Spleen (tissue), 11 donors: ENCODE data around the gene RNF128. TPM values are rescaled to one million over a fixed set of nuclear protein-coding genes. Genes with fewer than 3 reads are reported as not detected.

Experiments
- DNase-seq: peaks from one replicate; pipeline ENCODE4 v3.0.0-alpha.2; 2020
- H3K27ac ChIP-seq, 8 donors: fragments of 200-600 bp; sonication (generic) in 7 of 8; 1 replicate in 4 of 8; 2 replicates in 4 of 8; pipeline versions ENCODE4 v1.5.0 to v1.8.0; 2016 to 2021; ENCODE audit warnings: inconsistent platforms in 4 of 8, mild to moderate bottlenecking in 4 of 8, moderate library complexity in 1 of 8
- H3K27me3 ChIP-seq, 7 donors: fragments of 200-600 bp; sonication (generic) in 6 of 7; replicated peaks in 1 of 7; 1 replicate in 4 of 7; 2 replicates in 3 of 7; pipeline versions ENCODE4 v1.5.0 to v1.8.0; 2016 to 2021; ENCODE audit warnings: inconsistent platforms in 3 of 7, mild to moderate bottlenecking in 1 of 7
- H3K36me3 ChIP-seq, 6 donors: fragments of 200-600 bp; sonication (generic) in 5 of 6; 1 replicate in 4 of 6; 2 replicates in 2 of 6; pipeline versions ENCODE4 v1.5.0 to v1.8.0; 2016 to 2021; ENCODE audit warnings: inconsistent platforms in 2 of 6
- H3K4me1 ChIP-seq, 6 donors: fragments of 200-600 bp; sonication (generic) in 5 of 6; 1 replicate in 3 of 6; 2 replicates in 3 of 6; pipeline versions ENCODE4 v1.5.0 to v1.8.0; 2016 to 2021; ENCODE audit warnings: inconsistent platforms in 3 of 6
- H3K4me3 ChIP-seq, 8 donors: fragments of 200-600 bp; sonication (generic) in 7 of 8; 1 replicate in 4 of 8; 2 replicates in 4 of 8; pipeline versions ENCODE4 v1.5.0 to v1.8.0; 2016 to 2021; ENCODE audit warnings: inconsistent platforms in 4 of 8, mild to moderate bottlenecking in 4 of 8, moderate library complexity in 2 of 8
- H3K9me3 ChIP-seq, 8 donors: fragments of 200-600 bp; sonication (generic) in 7 of 8; 1 replicate in 4 of 8; 2 replicates in 4 of 8; pipeline versions ENCODE4 v1.5.0 to v1.8.0; 2016 to 2021; ENCODE audit warnings: inconsistent platforms in 4 of 8
- POLR2A ChIP-seq, 3 donors: fragments of 450-650 bp; IDR thresholded peaks; one replicate each; pipeline ENCODE4 v1.5.1; 2017; ENCODE audit warnings: antibody characterized with exemption in 3 of 3, mild to moderate bottlenecking in 1 of 3
- POLR2AphosphoS5 ChIP-seq, 3 donors: sonication (generic); formaldehyde crosslinking; IDR thresholded peaks; one replicate each; pipeline ENCODE4 v1.5.1; 2017; ENCODE audit warnings: antibody characterized with exemption in 3 of 3
- WGBS, 5 donors: extraction: QIAGEN DNeasy Blood & Tissue Kit in 3 of 5; methylation state at CpG; one replicate each; pipeline versions ENCODE4 v1.1.5 to v1.1.7; 2013 to 2018; 5-methylcytosine and 5-hydroxymethylcytosine counted together
- intact Hi-C: fragments of 100-400 bp; cut with DNase I; formaldehyde crosslinking; loops from one replicate; pipeline ENCODE4 v1.15.0; 2023; ENCODE audit warnings: low total_unique reads
- polyA plus RNA-seq, 3 donors: library from polyadenylated mRNA; stranded (reverse); fragments of 200-250 nt; gene quantifications; one replicate each; pipeline ENCODE4 v1.2.1, GENCODE V29; 2013
- total RNA-seq, 7 donors: library from RNA; depleted of rRNA in 3 of 7; stranded (reverse); fragments of >200 nt in 3 of 7; fragmentation: NEBNext Ultra II Directional in 4 of 7; extraction: Animal tissue kit (Norgen Biotek cat#: 25700) in 4 of 7; gene quantifications; one replicate each; pipeline versions ENCODE4 v1.1.0 to v1.2.1, GENCODE V29; 2016 to 2021
- TF ChIP-seq, protein P1 (sequence below), 11 experiments: fragments of 200-600 bp in 7 of 11; fragments of 450-650 bp in 4 of 11; sonication (generic) in 4 of 11; IDR thresholded peaks in 8 of 11; conservative IDR thresholded peaks in 3 of 11; 1 replicate in 7 of 11; 2 replicates in 4 of 11; pipeline versions ENCODE4 v1.4.0 to v1.8.0; 2016 to 2021; ENCODE audit warnings: antibody characterized with exemption in 11 of 11, inconsistent platforms in 4 of 11, mild to moderate bottlenecking in 1 of 11
- donor health status: healthy with polysubstance abuse.
- donor health status: DM: no; HTN: no; CAD: no; lungs with moderate emphysema.
- donor health status: DM: no; HTN: no; CAD: no.
- donor health status: Bipolar disorder and iron deficiency.
- donor health status: healthy.
- donor health status: DM: no; HTN: no; CAD: no.
- donor health status: DM: yes; HTN: yes; CAD: no.

Gene RNF128
- total and polyA plus RNA-seq, 10 donors = 0.10 to 0.60 TPM; not detected in 8

DNA sequence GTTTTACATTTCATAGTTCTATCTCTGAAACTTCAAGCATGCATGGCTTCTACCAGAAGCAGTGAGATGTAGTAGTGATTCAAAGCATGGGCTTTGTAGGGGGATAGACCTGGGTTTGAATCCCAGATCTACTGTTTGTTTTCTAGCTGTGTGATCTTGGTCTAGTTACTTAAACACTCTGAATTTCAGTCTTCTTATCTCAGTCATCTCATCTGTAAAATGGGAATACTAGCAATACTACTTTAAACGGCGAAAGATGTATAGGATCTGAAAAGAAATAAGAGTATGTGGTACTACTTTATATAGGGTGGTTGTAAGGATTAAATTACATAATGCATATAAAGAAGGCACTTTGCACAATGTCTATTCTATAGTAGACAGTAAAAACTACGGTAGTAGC, 20.0 kb upstream of the RNF128 start:
- no peaks in the 10 kb centered on the region for H3K9me3 ChIP-seq
- 89 to 96% (median 95%) methylated on average over 3 of the region's 3 CpGs for WGBS, 5 donors
- TF ChIP-seq POLR2A (IDR thresholded peaks at IDR 0.05) = no peak
- no peak overlapping the region for H3K4me3 ChIP-seq
- H3K4me1 ChIP-seq = no peaks in the 10 kb centered on the region
- H3K36me3 ChIP-seq = no peaks in the 10 kb centered on the region
- peaks cover 0 to 11% (median 0%) of the 10 kb centered on the region in 7 donors for H3K27me3 ChIP-seq
- no peak for DNase-seq
- no peak overlapping the region for H3K27ac ChIP-seq
- intact Hi-C loops = no loop called here

DNA sequence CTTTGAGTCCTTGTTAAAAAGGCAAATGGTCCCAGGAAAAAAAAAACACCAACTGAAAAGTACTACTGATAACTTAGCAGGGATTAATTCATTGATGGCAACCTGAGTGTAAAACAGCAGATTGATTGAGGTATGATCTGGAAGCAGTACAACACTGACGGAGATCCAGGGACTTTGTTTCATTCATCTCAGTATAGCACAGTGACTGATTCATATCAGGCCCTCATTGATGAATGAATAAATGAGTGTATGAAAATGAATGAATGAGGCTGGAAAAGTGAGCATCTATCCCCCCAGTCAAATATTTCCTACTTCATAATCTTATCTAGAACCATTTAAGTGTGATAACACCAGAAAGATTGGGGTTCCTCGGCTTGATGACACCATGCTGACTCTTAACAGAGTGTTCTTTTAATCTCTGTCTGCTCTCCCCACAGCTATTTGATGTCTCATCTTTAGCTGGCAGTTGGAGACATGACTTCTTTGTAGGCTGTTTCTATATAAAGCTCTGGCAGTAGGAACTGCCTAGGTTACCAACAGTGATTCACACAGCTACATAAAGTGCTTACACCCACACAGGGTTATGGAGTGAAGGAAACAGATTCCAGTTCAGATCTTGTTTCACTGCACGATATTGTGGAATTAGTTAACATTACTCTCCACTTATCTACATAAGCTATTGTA, 18.6 kb upstream of the RNF128 start:
- intact Hi-C loops = no loop called here
- Histone ChIP-seq H3K27ac (no peak overlapping the region), H3K36me3 (no peaks in the 10 kb centered on the region), H3K4me3 (no peak overlapping the region), H3K9me3 (no peaks in the 10 kb centered on the region), H3K27me3 (peaks cover 0 to 11% (median 0%) of the 10 kb centered on the region in 7 donors), H3K4me1 (no peaks in the 10 kb centered on the region)
- 66 to 78% (median 77%) methylated on average over 3 of the region's 3 CpGs for WGBS, 5 donors
- TF ChIP-seq POLR2AphosphoS5 (IDR thresholded peaks at IDR 0.05) (no peak), POLR2A (IDR thresholded peaks at IDR 0.05) (no peak)
- TF ChIP-seq, protein P1, sequence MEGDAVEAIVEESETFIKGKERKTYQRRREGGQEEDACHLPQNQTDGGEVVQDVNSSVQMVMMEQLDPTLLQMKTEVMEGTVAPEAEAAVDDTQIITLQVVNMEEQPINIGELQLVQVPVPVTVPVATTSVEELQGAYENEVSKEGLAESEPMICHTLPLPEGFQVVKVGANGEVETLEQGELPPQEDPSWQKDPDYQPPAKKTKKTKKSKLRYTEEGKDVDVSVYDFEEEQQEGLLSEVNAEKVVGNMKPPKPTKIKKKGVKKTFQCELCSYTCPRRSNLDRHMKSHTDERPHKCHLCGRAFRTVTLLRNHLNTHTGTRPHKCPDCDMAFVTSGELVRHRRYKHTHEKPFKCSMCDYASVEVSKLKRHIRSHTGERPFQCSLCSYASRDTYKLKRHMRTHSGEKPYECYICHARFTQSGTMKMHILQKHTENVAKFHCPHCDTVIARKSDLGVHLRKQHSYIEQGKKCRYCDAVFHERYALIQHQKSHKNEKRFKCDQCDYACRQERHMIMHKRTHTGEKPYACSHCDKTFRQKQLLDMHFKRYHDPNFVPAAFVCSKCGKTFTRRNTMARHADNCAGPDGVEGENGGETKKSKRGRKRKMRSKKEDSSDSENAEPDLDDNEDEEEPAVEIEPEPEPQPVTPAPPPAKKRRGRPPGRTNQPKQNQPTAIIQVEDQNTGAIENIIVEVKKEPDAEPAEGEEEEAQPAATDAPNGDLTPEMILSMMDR (IDR thresholded peaks at IDR 0.05 in 8 of 11, conservative IDR thresholded peaks at IDR 0.05 in 3 of 11) = no peak
- DNase-seq = no peak

DNA sequence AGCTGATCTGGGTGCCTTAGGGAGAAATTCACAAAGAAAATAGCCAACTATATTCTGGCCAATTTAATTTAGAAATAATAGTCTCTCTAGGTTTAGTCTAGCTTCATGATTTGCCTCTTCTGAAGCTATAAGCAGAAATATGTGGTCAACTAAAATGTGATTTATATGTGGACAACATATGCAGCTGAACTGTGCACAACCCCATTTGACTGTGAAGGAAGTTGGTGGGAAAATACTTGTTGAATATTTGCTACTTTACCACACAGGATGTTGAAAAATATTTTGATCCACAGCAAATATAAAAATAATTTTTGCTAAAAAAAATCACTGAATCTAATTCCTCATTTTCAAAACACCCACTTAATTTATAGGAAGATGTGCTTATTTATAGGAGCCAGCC, 15.7 kb upstream of the RNF128 start:
- no peak for TF ChIP-seq POLR2A (IDR thresholded peaks at IDR 0.05)
- TF ChIP-seq, protein P1 (IDR thresholded peaks at IDR 0.05 in 8 of 11, conservative IDR thresholded peaks at IDR 0.05 in 3 of 11) = no peak
- TF ChIP-seq POLR2AphosphoS5 (IDR thresholded peaks at IDR 0.05) = no peak
- Histone ChIP-seq H3K36me3 (no peaks in the 10 kb centered on the region), H3K9me3 (no peaks in the 10 kb centered on the region), H3K27ac (no peak overlapping the region), H3K4me1 (no peaks in the 10 kb centered on the region), H3K27me3 (peaks cover 0 to 8% (median 0%) of the 10 kb centered on the region in 7 donors), H3K4me3 (no peak overlapping the region)
- DNase-seq = no peak
- intact Hi-C loops = no loop called here

- DNase-seq = no peak
- H3K9me3 ChIP-seq = no peaks in the 10 kb centered on the region
- H3K27ac ChIP-seq = no peak overlapping the region
- 68 to 90% (median 81%) methylated on average over 4 of the region's 4 CpGs for WGBS, 5 donors
- peaks cover 0 to 8% (median 0%) of the 10 kb centered on the region in 7 donors for H3K27me3 ChIP-seq
- no peaks in the 10 kb centered on the region for H3K36me3 ChIP-seq
- no peaks in the 10 kb centered on the region for H3K4me1 ChIP-seq
- intact Hi-C loops = no loop called here
- TF ChIP-seq, protein P1 (IDR thresholded peaks at IDR 0.05 in 8 of 11, conservative IDR thresholded peaks at IDR 0.05 in 3 of 11) = no peak
- TF ChIP-seq POLR2AphosphoS5 (IDR thresholded peaks at IDR 0.05) (no peak), POLR2A (IDR thresholded peaks at IDR 0.05) (no peak)
- no peak overlapping the region for H3K4me3 ChIP-seq
Measured at GRCh38 chrX:106711375-106711774, 15.1 kb upstream of the RNF128 start.
